Ishikawa (cell line): ENCODE results near the gene BIRC3.

Experiments used
- CEBPB ChIP-seq: IDR thresholded peaks from 2 replicates; pipeline ENCODE4 v1.6.1; 2012
- CREB1 ChIP-seq: IDR thresholded peaks from 2 replicates; pipeline ENCODE4 v1.6.1; 2012; ENCODE audit warnings: low read depth
- EP300 ChIP-seq: IDR thresholded peaks from 2 replicates; pipeline ENCODE4 v1.6.1; 2012; ENCODE audit warnings: borderline replicate concordance
- MAX ChIP-seq: IDR thresholded peaks from 2 replicates; pipeline ENCODE4 v1.6.1; 2012
- NFIC ChIP-seq: IDR thresholded peaks from 2 replicates; pipeline ENCODE4 v1.6.1; 2012
- RAD21 ChIP-seq: IDR thresholded peaks from 2 replicates; pipeline ENCODE4 v1.6.1; 2012; ENCODE audit warnings: low read depth
- TAF1 ChIP-seq: IDR thresholded peaks from 2 replicates; pipeline ENCODE4 v1.6.1; 2012; ENCODE audit warnings: low read depth, mild to moderate bottlenecking
- TEAD4 ChIP-seq: IDR thresholded peaks from 2 replicates; pipeline ENCODE4 v1.6.1; 2012
- USF1 ChIP-seq: IDR thresholded peaks from 2 replicates; pipeline ENCODE4 v1.6.1; 2012
- YY1 ChIP-seq: IDR thresholded peaks from 2 replicates; pipeline ENCODE4 v1.6.1; 2012; ENCODE audit warnings: low read depth
- ZBTB7A ChIP-seq: IDR thresholded peaks from 2 replicates; pipeline ENCODE4 v1.6.1; 2012; ENCODE audit warnings: low read depth
- TF ChIP-seq, protein P1 (sequence below): IDR thresholded peaks from 2 replicates; pipeline ENCODE4 v1.6.1; 2012; ENCODE audit warnings: low read depth, mild to moderate bottlenecking

BIRC3 gene

DNA sequence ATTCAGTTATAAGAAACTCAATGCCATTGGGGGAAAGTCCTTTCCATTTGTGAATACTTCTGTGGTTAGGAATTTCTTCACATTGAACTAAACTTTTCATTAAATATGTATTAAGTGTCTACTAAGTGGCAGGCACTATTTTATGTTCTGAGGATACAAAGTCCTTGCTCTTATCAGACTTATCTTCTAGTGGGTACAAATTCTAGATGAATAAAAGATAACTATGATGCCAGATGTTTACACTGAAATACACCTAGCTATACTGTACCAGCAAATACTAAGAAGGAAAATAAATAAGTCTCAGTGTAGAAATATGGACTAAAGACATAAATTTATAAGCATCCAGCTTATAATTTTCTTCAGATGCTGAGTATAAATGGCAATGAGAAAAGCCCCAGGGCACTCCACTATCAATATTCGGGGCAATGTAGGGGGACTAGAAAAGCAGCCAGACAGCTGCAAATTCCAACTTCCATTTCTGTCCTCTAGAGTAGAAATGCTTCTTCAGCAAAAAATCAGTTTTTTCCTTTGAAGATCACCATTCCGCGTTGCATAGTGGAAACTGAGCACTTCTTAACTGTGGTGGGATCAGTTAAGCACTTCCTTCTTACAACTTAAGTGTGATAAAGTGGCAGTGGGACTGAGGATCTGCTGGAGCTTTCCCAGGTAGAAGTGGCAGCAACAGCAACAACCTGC lies 11.8 kb upstream of the BIRC3 start:
- TF ChIP-seq, protein P1, sequence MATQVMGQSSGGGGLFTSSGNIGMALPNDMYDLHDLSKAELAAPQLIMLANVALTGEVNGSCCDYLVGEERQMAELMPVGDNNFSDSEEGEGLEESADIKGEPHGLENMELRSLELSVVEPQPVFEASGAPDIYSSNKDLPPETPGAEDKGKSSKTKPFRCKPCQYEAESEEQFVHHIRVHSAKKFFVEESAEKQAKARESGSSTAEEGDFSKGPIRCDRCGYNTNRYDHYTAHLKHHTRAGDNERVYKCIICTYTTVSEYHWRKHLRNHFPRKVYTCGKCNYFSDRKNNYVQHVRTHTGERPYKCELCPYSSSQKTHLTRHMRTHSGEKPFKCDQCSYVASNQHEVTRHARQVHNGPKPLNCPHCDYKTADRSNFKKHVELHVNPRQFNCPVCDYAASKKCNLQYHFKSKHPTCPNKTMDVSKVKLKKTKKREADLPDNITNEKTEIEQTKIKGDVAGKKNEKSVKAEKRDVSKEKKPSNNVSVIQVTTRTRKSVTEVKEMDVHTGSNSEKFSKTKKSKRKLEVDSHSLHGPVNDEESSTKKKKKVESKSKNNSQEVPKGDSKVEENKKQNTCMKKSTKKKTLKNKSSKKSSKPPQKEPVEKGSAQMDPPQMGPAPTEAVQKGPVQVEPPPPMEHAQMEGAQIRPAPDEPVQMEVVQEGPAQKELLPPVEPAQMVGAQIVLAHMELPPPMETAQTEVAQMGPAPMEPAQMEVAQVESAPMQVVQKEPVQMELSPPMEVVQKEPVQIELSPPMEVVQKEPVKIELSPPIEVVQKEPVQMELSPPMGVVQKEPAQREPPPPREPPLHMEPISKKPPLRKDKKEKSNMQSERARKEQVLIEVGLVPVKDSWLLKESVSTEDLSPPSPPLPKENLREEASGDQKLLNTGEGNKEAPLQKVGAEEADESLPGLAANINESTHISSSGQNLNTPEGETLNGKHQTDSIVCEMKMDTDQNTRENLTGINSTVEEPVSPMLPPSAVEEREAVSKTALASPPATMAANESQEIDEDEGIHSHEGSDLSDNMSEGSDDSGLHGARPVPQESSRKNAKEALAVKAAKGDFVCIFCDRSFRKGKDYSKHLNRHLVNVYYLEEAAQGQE = no peak
- no peak for TF ChIP-seq YY1
- no peak for TF ChIP-seq TAF1
- TF ChIP-seq CREB1 = no peak

- TF ChIP-seq NFIC = no peak
- TF ChIP-seq CREB1 = no peak
Measured at GRCh38 chr11:102306048-102306597, 11.2 kb upstream of the BIRC3 start.

DNA sequence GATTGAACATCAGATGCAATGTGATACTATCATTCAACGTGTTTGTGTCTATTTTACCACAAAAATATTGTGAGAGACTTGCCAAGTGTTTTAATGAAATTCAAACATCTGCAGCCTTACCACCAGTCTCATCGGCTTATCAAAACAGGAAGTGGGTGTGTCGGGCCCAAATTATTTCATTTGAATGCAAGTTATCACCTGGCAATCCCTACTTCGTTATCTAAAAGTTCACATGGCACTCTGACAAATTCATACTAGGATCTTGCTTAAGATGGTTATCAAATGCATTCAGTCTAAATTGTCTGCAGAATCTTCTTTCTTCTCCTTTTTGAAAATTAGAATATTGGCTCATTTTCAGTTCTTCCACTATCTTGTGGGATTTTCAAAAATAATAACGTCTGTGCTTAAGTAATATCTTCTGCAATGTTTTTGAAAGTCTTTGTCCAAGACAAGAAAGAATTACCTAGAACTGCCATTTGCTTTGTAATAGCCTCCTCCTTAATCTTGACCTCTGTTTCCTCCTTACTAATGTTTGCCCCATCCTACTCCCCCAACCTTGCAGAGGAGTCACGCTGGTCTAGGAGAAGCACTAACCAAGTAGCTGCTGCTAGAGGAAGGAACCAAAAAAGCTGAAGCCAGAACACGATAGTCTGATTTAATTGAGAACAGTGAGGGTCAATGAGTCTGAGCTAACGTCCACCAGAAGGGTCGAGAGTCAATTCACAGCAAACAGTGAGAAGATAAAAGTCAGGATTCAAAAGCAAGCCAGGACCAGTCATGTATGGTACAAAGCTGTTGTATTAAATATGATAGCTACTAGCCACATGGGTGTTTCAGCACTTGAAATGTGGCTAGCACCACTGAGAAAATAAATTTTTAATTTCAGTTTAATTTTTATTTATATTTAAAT lies 10.2 kb upstream of the BIRC3 start:
- TF ChIP-seq, protein P1 = peak; percentile 58
- TF ChIP-seq EP300 = no peak
- TF ChIP-seq TAF1 = no peak

DNA sequence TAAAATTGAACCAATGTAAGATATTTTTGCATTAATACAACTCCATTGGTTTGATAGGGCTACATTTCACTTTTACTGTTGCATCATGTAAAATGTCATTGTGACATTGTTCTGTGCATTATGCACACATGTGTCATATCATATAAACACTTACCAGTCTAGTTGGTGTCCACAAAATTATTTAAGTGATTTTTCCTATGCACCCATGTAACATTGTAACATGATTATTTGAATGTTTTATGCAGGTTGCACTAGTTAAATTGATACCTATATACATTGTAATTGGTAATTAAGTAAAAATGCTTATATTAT lies 9.6 kb upstream of the BIRC3 start:
- TF ChIP-seq CEBPB (no peak), TEAD4 (no peak), RAD21 (no peak), NFIC (no peak), ZBTB7A (no peak), MAX (no peak), USF1 (no peak), EP300 (no peak)
- TF ChIP-seq, protein P1 = no peak

- TF ChIP-seq CEBPB (peak; percentile 91), ZBTB7A (no peak)
Measured at GRCh38 chr11:102309621-102310541, 7.4 kb upstream of the BIRC3 start.
